ENCODE data around the gene KIAA1671. TPM values are rescaled to one million over a fixed set of nuclear protein-coding genes. Genes with fewer than 3 reads are reported as not detected.
A peak's percentile ranks its signal among the peaks of the same experiment; 100 is the strongest.

Gene KIAA1671
- total and polyA plus RNA-seq, 2 of the 13 experiments (the other 11 are each of a cell fraction or from before 2014, with no cell fraction given), result 13.5 to 13.6 TPM

DNA sequence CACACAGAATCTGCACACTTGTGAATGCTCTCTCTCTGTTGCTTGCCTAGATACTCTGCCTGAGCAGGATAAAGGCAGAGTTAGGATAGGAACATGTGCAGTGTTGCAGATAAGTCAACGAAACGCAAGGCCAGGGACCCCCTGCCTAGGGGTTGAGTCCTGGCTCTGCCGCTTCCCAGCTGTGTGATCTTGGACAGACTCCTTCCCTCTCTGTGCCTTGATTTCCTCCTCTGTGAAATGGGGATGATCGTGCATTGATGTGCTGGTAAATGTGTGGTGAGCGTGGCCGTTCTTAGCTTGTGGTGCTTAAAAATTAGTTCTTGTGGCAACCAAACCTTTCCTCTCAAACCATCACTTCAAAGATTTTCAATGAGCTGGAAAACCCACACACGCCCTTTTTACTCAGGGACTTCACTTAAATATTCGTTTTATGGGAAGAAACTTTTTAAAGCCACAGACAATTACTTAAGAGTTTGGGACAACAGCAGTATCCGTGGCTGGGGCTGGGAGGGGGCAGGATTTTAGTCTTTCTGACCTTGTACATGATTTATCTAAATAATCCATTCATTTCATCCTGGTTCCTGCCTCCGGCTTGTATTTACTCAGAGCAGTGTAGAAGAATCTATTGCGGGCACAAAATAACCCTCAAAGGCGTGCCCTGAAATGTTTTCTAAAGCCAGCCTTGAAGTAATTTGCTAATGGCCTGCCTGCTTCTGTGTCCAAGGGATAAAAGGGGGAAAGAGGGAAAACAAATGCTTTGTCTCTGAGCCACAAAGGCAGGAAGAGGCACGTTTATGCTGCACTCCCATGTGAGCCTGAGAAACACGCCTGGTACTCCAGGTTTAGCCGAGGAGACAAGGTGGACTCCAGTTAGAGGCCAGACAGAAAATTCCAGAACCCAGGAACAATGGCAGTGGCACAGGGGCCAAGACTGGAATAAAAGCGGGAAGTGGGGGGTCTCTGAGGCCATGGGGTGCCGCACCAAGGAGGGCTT, 162.2 kb downstream of the KIAA1671 start (continued):
- no peak for TF ChIP-seq ZNF674 (CRISPR knock-in tag; IDR thresholded peaks at IDR 0.05; ENCODE audit: low read depth)
- TF ChIP-seq SATB2 (CRISPR knock-in tag; IDR thresholded peaks at IDR 0.05), result no peak
- TF ChIP-seq ZSCAN21 (CRISPR knock-in tag; IDR thresholded peaks at IDR 0.05; ENCODE audit: borderline replicate concordance), result 0 out of 2 replicates have a peak, but pooled peaks have one; percentile 42
- TF ChIP-seq, protein P1, sequence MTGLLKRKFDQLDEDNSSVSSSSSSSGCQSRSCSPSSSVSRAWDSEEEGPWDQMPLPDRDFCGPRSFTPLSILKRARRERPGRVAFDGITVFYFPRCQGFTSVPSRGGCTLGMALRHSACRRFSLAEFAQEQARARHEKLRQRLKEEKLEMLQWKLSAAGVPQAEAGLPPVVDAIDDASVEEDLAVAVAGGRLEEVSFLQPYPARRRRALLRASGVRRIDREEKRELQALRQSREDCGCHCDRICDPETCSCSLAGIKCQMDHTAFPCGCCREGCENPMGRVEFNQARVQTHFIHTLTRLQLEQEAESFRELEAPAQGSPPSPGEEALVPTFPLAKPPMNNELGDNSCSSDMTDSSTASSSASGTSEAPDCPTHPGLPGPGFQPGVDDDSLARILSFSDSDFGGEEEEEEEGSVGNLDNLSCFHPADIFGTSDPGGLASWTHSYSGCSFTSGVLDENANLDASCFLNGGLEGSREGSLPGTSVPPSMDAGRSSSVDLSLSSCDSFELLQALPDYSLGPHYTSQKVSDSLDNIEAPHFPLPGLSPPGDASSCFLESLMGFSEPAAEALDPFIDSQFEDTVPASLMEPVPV (CRISPR knock-in tag; IDR thresholded peaks at IDR 0.05), result no peak
- TF ChIP-seq BRD4 (CRISPR knock-in tag; IDR thresholded peaks at IDR 0.05), result no peak
- peak; percentile 66 for TF ChIP-seq CREM (IDR thresholded peaks at IDR 0.05)
- TF ChIP-seq CREM (CRISPR knock-in tag; IDR thresholded peaks at IDR 0.05), result no peak
- no peak for TF ChIP-seq ZKSCAN1 (IDR thresholded peaks at IDR 0.05; ENCODE audit: low read length)
- TF ChIP-seq, protein P2, sequence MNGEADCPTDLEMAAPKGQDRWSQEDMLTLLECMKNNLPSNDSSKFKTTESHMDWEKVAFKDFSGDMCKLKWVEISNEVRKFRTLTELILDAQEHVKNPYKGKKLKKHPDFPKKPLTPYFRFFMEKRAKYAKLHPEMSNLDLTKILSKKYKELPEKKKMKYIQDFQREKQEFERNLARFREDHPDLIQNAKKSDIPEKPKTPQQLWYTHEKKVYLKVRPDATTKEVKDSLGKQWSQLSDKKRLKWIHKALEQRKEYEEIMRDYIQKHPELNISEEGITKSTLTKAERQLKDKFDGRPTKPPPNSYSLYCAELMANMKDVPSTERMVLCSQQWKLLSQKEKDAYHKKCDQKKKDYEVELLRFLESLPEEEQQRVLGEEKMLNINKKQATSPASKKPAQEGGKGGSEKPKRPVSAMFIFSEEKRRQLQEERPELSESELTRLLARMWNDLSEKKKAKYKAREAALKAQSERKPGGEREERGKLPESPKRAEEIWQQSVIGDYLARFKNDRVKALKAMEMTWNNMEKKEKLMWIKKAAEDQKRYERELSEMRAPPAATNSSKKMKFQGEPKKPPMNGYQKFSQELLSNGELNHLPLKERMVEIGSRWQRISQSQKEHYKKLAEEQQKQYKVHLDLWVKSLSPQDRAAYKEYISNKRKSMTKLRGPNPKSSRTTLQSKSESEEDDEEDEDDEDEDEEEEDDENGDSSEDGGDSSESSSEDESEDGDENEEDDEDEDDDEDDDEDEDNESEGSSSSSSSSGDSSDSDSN (CRISPR knock-in tag; IDR thresholded peaks at IDR 0.05), result 0 out of 2 replicates have a peak, but pooled peaks have one; percentile 5
- no peak for TF ChIP-seq FOXA1 (IDR thresholded peaks at IDR 0.05)
- TF ChIP-seq FOXA1 (CRISPR knock-in tag; IDR thresholded peaks at IDR 0.05), result peak; percentile 50
- peak; percentile 38; the same call in 1 of the 2 replicates for TF ChIP-seq FOXA3 (CRISPR knock-in tag; IDR thresholded peaks at IDR 0.05)
- TF ChIP-seq FOXJ3 (CRISPR knock-in tag; IDR thresholded peaks at IDR 0.05; ENCODE audit: borderline replicate concordance), result no peak
- TF ChIP-seq RAD21 (CRISPR knock-in tag; IDR thresholded peaks at IDR 0.05), result no peak
- TF ChIP-seq ZNF652 (CRISPR knock-in tag; IDR thresholded peaks at IDR 0.05; ENCODE audit: borderline replicate concordance, low read depth), result peak; percentile 7; the same call in 1 of the 2 replicates
- TF ChIP-seq ZMYM3 (CRISPR knock-in tag; IDR thresholded peaks at IDR 0.05), result peak; percentile 79
- TF ChIP-seq, protein P3, sequence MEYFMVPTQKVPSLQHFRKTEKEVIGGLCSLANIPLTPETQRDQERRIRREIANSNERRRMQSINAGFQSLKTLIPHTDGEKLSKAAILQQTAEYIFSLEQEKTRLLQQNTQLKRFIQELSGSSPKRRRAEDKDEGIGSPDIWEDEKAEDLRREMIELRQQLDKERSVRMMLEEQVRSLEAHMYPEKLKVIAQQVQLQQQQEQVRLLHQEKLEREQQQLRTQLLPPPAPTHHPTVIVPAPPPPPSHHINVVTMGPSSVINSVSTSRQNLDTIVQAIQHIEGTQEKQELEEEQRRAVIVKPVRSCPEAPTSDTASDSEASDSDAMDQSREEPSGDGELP (IDR thresholded peaks at IDR 0.05; ENCODE audit: borderline replicate concordance, low read depth), result peak; percentile 35; the same call in 1 of the 2 replicates
- no peak; the same call in 1 of the 2 replicates for TF ChIP-seq GFI1 (CRISPR knock-in tag; IDR thresholded peaks at IDR 0.05; ENCODE audit: borderline replicate concordance)
- 0 out of 2 replicates have a peak, but pooled peaks have one; percentile 35 for TF ChIP-seq ZMAT3 (CRISPR knock-in tag; conservative IDR thresholded peaks at IDR 0.05)
- TF ChIP-seq, protein P4, sequence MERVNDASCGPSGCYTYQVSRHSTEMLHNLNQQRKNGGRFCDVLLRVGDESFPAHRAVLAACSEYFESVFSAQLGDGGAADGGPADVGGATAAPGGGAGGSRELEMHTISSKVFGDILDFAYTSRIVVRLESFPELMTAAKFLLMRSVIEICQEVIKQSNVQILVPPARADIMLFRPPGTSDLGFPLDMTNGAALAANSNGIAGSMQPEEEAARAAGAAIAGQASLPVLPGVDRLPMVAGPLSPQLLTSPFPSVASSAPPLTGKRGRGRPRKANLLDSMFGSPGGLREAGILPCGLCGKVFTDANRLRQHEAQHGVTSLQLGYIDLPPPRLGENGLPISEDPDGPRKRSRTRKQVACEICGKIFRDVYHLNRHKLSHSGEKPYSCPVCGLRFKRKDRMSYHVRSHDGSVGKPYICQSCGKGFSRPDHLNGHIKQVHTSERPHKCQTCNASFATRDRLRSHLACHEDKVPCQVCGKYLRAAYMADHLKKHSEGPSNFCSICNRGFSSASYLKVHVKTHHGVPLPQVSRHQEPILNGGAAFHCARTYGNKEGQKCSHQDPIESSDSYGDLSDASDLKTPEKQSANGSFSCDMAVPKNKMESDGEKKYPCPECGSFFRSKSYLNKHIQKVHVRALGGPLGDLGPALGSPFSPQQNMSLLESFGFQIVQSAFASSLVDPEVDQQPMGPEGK (CRISPR knock-in tag; IDR thresholded peaks at IDR 0.05), result peak; percentile 52; the same call in 1 of the 2 replicates
- TF ChIP-seq ZFP1 (CRISPR knock-in tag; IDR thresholded peaks at IDR 0.05), result no peak
- no peak for TF ChIP-seq ZNF207 (IDR thresholded peaks at IDR 0.05; ENCODE audit: borderline replicate concordance)
